IPS-18c (cell line): ENCODE measurements around the gene RGS3.

Experiments used
- H3K4me3 ChIP-seq: 2 replicates; pipeline ENCODE4 v1.7.0; 2013; ENCODE audit warnings: low read depth, mild to moderate bottlenecking, low read length, moderate library complexity; ENCODE audit not compliant: insufficient read depth
- H3K9me3 ChIP-seq: one replicate; pipeline ENCODE4 v1.6.1; 2013; ENCODE audit warnings: mild to moderate bottlenecking, low read length, moderate library complexity; ENCODE audit not compliant: control insufficient read depth, insufficient read depth

RGS3 gene

DNA sequence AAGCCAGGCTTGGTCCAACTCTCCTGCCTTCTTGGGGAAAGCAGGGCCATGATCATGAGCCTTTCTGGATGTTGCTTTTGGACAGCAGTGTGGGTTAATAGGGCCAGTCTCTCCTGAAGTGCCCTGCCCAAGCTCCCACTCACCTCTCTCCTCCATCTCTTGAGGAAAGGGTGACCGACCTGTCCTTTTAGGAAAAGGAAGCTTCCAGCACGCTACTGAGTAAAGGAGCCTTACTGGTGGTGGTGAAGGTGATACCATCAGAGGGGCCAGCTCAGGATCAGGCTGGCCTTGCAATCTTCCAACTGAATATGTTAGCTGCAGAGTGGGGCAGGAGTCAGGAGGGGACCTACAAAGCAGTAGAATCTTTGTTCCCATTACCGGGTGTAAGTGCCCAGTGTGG is 2.2 kb upstream of the RGS3 start:
- H3K4me3 ChIP-seq: no peak overlapping the region

GRCh38 chr9:113461943-113462342 is 1.6 kb upstream of the RGS3 start:
- H3K4me3 ChIP-seq: no peak overlapping the region

More for the DNA sequence above, 2.2 kb upstream of the RGS3 start:
- no peaks in the 10 kb centered on the region for H3K9me3 ChIP-seq

GRCh38 chr9:113462781-113463286 is 693 bp upstream of the RGS3 start:
- Histone ChIP-seq H3K4me3 (peak overlapping the region; percentile 36; the same call in 1 of the 2 replicates), H3K9me3 (no peaks in the 10 kb centered on the region)

More at GRCh38 chr9:113461943-113462342, 1.6 kb upstream of the RGS3 start:
- no peaks in the 10 kb centered on the region for H3K9me3 ChIP-seq

DNA sequence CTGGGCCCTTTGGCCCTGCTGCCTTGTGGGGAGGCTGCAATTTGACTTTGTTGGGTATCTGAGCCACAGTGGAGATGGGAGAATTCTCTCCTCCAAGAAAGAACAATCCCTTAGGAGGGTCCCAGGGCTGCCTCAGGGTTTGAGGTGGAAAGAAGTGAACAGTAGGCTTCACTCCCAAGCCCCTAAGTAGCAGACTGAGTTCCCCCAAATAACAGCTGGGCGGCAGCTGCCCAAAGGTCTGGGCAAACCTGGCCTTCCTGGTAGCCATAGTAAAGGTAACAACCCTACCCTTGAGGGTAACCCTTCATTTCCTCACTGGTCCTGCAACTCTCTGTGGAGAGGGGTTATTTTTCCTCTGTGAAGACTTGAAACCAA is 746 bp downstream of the RGS3 start:
- no peak overlapping the region; the same call in 1 of the 2 replicates for H3K4me3 ChIP-seq

DNA sequence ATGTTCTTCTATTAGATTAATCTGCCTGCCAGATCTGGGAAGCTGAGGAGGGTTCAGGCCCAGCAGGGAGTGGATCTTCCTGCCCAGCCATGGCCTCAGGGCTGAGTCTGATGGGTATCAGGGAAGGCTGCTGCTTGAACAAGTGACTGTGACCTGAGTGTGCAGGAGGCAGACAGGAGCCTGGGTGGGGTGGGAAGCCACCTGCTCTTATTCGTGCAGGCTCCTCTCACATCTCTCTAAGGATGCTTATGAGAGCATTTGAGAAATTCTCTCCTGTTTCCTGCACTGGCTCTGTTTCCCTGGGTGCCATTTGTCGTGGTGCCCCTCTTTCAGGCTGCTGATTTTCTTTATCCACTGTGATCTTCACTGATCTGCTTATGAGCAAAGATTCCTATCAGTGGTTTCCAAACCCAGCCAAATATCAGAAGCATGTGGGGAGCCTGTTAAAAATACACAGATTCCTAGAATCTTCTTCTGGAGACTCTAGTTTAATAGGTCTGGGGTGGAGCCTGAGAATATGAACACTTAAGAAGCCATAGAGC is 2.1 kb downstream of the RGS3 start:
- H3K9me3 ChIP-seq: no peaks in the 10 kb centered on the region
- no peak overlapping the region for H3K4me3 ChIP-seq

More for the DNA sequence above, 746 bp downstream of the RGS3 start:
- no peaks in the 10 kb centered on the region for H3K9me3 ChIP-seq

DNA sequence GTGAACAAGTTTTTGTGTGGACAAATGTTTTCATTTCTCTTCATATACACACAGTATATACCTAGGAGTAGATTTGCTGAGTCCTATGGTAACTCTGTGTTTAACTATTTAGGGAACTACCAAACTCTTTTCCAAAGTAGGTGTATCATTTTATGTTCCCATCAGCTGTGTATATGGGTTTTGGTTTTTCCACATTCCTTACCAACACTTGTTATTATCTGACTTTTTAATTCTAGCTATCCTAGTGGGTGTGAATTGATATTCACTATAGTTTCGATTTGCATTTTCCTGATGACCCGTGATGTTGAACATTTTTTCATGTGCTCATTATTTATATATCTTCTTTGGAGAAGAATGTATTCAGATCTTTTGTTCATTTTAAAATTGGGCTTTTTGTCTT is 3.7 kb downstream of the RGS3 start:
- no peak overlapping the region for H3K4me3 ChIP-seq
- H3K9me3 ChIP-seq: no peaks in the 10 kb centered on the region

DNA sequence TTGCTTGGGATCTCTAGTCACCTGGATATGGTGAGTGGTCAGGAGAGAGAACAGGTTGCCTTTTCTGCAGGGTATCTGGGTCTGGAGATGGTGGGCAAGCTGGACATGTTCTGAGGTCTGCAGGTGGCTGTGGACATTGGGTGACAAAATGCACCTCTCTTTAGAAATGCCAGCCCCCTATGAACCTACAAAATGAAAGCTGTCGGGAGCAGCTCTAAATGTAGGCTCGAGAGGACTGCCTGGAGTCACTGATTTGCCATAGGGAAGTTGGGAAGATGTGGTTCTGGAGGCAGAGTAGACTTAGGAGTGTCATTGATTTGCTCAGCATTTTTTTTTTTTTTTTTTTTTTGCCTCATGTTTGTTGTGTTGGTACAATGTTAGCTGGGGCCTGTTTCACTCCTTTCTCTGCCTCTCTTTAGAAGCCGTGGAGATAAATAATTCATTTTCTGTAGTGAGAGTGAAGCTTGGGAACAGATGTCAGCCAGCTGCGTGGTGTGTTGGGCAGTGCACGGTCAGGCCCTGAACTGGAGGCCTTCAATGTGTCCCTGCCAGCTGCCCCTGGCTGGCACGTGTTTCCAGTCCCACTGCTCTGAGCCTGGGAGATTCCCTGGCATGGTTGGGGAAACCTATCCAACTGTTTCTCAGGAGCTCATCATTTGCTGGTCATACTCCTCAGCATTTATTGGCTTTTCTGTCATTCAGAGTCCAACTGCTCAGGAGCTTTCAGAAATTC is 5.4 kb downstream of the RGS3 start:
- no peaks in the 10 kb centered on the region for H3K9me3 ChIP-seq
- H3K4me3 ChIP-seq: no peak overlapping the region

- no peak overlapping the region for H3K4me3 ChIP-seq
- no peaks in the 10 kb centered on the region for H3K9me3 ChIP-seq
Observed at GRCh38 chr9:113471143-113471542, 7.6 kb downstream of the RGS3 start.

GRCh38 chr9:113471566-113471965 is 8.0 kb downstream of the RGS3 start:
- Histone ChIP-seq H3K9me3 (no peaks in the 10 kb centered on the region), H3K4me3 (no peak overlapping the region)

GRCh38 chr9:113472199-113472598 is 8.7 kb downstream of the RGS3 start:
- Histone ChIP-seq H3K4me3 (no peak overlapping the region), H3K9me3 (no peaks in the 10 kb centered on the region)

DNA sequence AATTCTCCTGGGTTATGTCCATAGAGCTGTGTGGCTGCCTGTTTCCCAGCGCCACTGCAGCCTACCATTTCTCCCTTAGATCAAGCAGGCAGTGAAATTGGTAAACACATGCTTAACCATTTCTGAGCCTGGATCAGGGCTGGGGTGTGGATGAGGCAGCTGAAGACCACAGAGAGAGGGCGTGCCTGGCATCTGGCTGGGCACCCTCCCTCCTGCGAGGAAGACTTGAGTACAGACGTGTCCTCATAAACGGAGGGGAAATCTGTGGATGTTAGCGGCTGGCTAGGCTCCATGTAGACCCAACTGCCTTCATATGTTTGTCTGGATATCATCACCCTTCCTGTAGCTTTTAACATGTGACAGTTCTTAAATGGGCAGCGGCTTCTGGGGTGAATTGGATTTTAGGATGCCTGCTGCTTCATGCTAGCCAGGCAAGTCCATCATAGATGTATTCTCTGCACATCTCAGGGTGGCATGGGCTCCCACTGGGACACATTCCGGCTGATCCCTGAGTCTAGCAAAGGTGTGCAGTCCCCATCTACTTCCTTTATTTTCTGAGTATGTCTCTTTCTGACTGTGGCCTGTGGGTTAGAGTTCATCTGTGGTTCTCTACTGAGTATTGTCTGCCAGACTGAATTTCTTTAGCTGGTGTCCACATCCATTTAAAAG is 11.0 kb downstream of the RGS3 start:
- Histone ChIP-seq H3K4me3 (no peak overlapping the region), H3K9me3 (peaks cover 2% of the 10 kb centered on the region)

- H3K9me3 ChIP-seq: peaks cover 2% of the 10 kb centered on the region
- H3K4me3 ChIP-seq: no peak overlapping the region
Observed at GRCh38 chr9:113475031-113475430, 11.5 kb downstream of the RGS3 start.

GRCh38 chr9:113475992-113476391 is 12.5 kb downstream of the RGS3 start:
- H3K4me3 ChIP-seq: no peak overlapping the region
- peaks cover 2% of the 10 kb centered on the region for H3K9me3 ChIP-seq

DNA sequence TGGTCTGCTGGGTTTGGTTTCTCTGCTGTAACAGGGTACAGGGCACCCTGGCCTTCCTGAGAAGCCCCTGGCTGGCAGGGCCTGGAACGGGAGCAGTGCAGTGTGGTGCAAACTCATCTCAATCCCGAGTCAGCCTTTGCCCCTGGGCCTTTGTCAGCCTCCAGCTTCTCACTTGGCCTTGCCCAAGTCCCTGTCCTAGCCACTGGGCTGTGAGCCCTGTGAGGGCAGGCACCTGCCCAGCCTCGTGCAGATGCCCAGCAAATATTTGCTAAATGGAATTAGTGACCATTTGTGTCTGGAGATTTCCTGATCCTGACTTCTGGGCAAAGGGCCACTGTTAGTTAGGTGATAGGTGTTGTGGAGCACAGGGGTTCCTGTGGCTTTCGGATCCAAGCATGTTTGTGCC is 13.0 kb downstream of the RGS3 start:
- H3K4me3 ChIP-seq: no peak overlapping the region
- peaks cover 2% of the 10 kb centered on the region for H3K9me3 ChIP-seq

GRCh38 chr9:113477058-113477457 is 13.5 kb downstream of the RGS3 start:
- Histone ChIP-seq H3K9me3 (peaks cover 2% of the 10 kb centered on the region), H3K4me3 (no peak overlapping the region)

- Histone ChIP-seq H3K4me3 (no peak overlapping the region), H3K9me3 (peaks cover 2% of the 10 kb centered on the region)
Observed at GRCh38 chr9:113477661-113478060, 14.1 kb downstream of the RGS3 start.

- H3K9me3 ChIP-seq: peaks cover 2% of the 10 kb centered on the region
- H3K4me3 ChIP-seq: no peak overlapping the region
Observed at GRCh38 chr9:113479174-113479621, 15.7 kb downstream of the RGS3 start.

- H3K9me3 ChIP-seq: peaks cover 2% of the 10 kb centered on the region
- H3K4me3 ChIP-seq: no peak overlapping the region
Observed at GRCh38 chr9:113480612-113481011, 17.1 kb downstream of the RGS3 start.
